Left kidney (tissue), 8 donors: ENCODE data around the gene AKR1B1. TPM values are rescaled to one million over a fixed set of nuclear protein-coding genes. Genes with fewer than 3 reads are reported as not detected.
A peak's percentile ranks its signal among the peaks of the same experiment; 100 is the strongest.
"Not testable (repeated sequence)": the region's sequence is repeated elsewhere in the genome, so short reads cannot be mapped to it uniquely, and the experiment has no call there.

ENCODE experiments used
- DNase-seq: peaks from one replicate; pipeline ENCODE4 v3.0.0-alpha.2; 2013
- long read RNA-seq, 8 donors: transcript quantifications; one replicate each; lab custom pipeline, GENCODE V29; 2026
- polyA plus RNA-seq: library from polyadenylated mRNA; unstranded; fragments of 120-200 nt; gene quantifications from one replicate; pipeline ENCODE4 v1.2.1, GENCODE V29; 2013; ENCODE audit not compliant: insufficient read length

Gene AKR1B1
- polyA plus RNA-seq = 106 TPM
- long read RNA-seq, donor 1, transcript AKR1B1-201 (10 exons, 1,409 nt) = major isoform, 65 of 76 reads
- long read RNA-seq, donor 1, partial matches to known transcripts = 7 of 76 reads
- long read RNA-seq, donor 1, other reads (novel, unspliced or antisense) = 0 of 76 reads
- long read RNA-seq, donor 2, transcript AKR1B1-201 (10 exons, 1,409 nt) = major isoform, 38 of 41 reads
- long read RNA-seq, donor 2, partial matches to known transcripts = 0 of 41 reads
- long read RNA-seq, donor 2, other reads (novel, unspliced or antisense) = 0 of 41 reads
- long read RNA-seq, donor 3, transcript AKR1B1-201 (10 exons, 1,409 nt) = major isoform, 25 of 28 reads
- long read RNA-seq, donor 3, partial matches to known transcripts = 0 of 28 reads
- long read RNA-seq, donor 3, other reads (novel, unspliced or antisense) = 0 of 28 reads
- long read RNA-seq, donor 4, partial matches to known transcripts = 0 of 4 reads
- long read RNA-seq, donor 4, other reads (novel, unspliced or antisense) = 0 of 4 reads
- long read RNA-seq, donor 5, transcript AKR1B1-201 (10 exons, 1,409 nt) = major isoform, 79 of 92 reads
- long read RNA-seq, donor 5, partial matches to known transcripts = 11 of 92 reads
- long read RNA-seq, donor 5, other reads (novel, unspliced or antisense) = 0 of 92 reads
- long read RNA-seq, donor 6, transcript AKR1B1-201 (10 exons, 1,409 nt) = major isoform, 49 of 56 reads
- long read RNA-seq, donor 6, partial matches to known transcripts = 6 of 56 reads
- long read RNA-seq, donor 6, other reads (novel, unspliced or antisense) = 0 of 56 reads
- long read RNA-seq, donor 7, transcript AKR1B1-201 (10 exons, 1,409 nt) = major isoform, 60 of 81 reads
- long read RNA-seq, donor 7, partial matches to known transcripts = 15 of 81 reads
- long read RNA-seq, donor 7, other reads (novel, unspliced or antisense) = 0 of 81 reads
- long read RNA-seq, donor 8, transcript AKR1B1-201 (10 exons, 1,409 nt) = major isoform, 24 of 35 reads
- long read RNA-seq, donor 8, partial matches to known transcripts = 11 of 35 reads
- long read RNA-seq, donor 8, other reads (novel, unspliced or antisense) = 0 of 35 reads

- peak; percentile 84 for DNase-seq
Measured at GRCh38 chr7:134458806-134459698, at the start of gene AKR1B1. Gene AKR1B1, minus strand, starts transcription at chr7:134459100. Its CDS starts 38 bp downstream, at chr7:134459062.

GRCh38 chr7:134505856-134506255 is 47.0 kb upstream of the AKR1B1 start:
- DNase-seq = no peak

DNA sequence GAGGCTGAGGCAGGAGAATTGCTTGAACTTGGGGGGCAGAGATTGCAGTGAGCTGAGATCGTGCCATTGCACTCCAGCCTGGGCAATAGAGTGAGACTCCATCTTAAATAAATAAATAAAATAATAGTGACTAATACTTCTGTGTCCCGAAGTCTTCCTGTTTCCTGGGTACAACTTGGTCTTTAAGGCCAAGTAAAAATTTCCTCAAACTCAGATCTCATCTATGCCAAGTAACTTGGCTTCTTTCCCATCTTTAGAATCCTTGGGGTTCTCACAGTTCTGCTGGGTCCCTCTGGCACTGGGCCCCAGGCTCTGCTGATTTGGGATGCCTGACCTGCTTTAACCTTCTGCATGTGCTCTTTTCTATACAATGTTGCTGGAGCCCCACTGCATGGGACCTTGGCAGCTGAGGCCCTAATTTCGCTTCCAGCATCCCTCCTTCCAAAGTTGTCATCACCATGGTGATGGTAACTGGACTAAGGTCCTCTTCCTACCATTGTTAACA is 45.8 kb upstream of the AKR1B1 start:
- no peak for DNase-seq

- no peak for DNase-seq
Measured at GRCh38 chr7:134502463-134503371, 43.8 kb upstream of the AKR1B1 start.

DNA sequence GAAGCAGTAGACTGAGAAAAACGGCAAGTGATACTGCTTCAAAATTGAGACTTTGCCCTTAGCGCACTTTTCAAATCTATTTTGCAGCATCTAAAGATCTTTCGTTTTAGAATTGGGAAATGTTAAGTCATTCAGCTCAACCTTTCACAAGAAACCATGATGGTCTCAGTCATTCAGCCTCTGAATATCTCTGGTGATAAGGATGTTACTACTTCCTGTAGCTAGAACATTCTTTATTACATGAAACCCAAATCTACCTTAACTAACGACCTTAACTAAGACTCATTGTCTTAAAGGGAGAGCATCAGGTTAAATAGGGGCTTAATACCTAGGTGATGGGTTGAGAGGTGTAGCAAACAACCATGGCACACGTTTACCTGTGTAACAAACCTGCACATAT is 42.1 kb upstream of the AKR1B1 start:
- no peak for DNase-seq

DNA sequence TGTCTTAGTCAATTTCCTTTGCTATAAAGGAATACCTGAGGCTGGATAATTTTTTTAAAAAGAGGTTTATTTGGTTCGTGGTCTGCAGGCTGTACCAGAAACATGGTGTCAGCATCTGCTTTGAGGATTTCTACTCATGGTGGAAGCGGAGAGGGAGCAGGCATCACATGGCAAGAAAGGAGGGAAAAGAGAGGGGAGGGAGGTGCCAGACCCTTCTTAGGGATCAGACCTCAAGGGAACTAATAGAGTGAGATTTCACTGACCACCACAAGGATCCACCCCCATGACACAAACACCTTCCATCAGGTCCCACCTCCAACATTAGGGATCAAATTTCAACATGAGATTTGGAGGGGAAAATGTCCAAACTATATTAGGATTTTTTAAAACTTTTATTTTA is 41.5 kb upstream of the AKR1B1 start:
- DNase-seq = no peak

- DNase-seq = no peak
Measured at GRCh38 chr7:134495546-134495945, 36.6 kb upstream of the AKR1B1 start.

GRCh38 chr7:134493091-134493490 is 34.2 kb upstream of the AKR1B1 start:
- no peak for DNase-seq

DNA sequence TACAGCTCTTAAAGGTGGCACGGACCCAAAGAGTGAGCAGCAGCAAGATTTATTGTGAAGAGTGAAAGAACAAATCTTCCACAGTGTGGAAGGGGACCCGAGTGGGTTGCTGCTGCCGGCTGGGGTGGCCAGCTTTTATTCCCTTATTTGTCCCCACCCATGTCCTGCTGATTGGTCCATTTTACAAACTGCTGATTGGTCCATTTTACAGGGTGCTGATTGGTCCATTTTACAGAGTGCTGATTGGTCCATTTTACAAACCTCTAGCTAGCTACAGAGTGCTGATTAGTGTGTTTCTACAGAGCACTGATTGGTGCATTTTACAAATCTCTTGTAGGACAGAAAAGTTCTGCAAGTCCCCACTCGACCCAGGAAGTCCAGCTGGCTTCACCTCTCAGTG is 28.8 kb upstream of the AKR1B1 start:
- DNase-seq = not testable (repeated sequence)

DNA sequence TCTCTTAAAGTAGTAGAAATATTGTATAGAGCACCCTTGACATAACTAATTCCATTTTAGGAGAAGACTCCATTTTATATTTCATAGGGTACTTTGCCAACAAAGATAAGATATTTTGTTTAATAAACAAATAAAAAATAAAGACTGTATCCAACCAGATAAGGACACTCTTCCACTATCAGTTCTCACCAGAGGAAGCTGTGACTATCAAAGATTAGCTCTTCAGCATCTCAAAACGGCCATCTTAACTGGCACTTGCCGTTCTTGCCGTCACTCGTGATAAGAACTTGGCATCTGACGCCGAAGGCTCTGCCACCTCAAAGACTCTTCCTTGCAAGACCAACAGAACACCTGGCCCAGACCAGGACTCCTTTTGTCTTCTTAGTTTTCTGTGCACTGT is 26.3 kb upstream of the AKR1B1 start:
- DNase-seq = no peak

DNA sequence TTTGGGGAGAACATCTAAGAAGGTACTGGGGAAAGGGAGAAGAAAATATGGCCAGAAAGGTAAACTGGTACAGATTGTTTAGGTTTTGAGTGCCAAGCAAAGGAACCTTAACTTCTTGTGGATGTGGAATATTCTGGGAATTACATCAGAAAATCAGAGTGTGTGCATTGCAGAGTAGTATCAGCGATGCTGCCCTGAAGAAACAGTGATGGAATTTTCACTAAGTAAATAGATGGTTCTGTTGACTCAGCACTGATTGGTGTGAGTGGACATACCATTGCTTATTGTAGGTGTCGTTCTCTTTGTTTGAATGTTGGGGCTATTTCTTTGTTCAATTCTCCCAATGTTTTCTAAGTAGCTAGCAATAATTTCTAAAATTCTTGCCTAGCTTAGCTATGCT is 24.4 kb upstream of the AKR1B1 start:
- DNase-seq = no peak

DNA sequence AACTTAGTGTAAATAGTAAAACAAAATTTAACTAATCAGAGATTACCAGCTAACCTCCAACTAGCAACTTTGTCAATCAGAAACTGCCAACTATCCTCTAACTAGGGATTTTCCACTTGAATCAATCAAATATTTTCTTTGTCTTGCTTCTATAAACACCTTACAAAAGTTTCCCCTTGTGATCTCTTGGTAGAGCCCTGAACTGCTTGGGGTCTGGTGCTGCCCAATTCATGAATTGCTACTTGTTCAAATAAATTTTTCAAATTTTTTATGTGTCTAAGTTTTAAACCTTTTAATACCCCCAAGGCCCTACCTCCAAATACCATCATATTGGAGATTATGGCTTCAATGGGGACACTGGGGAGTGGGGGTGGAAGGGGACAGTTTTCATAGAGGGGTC is 24.0 kb upstream of the AKR1B1 start:
- DNase-seq = no peak

DNA sequence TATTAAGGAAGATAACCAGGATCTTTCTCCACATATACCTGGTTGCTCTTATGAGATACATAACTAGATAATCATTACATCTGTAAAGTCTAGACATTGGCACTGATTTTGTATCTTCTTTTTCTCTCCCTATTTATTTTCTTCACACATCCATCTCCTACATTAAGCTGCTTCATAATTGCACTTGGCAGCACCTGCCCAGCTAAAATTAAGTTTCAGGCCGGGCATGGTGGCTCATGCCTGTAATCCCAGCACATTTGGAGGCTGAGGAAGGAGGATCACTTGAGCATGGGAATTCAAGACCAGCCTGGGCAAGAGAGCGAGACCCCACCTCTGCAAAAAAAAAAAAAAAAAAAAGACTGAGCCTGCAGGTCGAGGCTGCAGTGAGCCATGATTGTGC is 22.3 kb upstream of the AKR1B1 start:
- no peak for DNase-seq

DNA sequence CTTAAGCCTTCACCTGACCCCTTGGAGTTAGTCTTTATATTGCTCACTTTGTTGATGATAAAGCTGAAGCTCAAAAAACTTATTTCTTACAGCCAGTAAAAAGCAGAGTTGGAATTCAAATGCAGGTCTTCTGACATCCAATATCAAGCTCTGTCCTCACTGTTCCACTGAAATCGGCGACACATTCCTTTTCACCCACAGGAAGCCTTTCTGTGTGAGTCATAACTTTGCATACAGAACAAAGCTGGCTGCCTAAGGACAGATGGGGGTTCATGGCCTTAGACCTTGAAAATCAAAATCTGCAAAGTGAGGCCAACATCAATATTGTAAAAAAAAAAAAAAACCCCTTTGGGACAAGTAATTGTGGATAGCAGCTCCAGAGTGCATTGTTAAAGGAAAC is 21.8 kb upstream of the AKR1B1 start:
- no peak for DNase-seq

DNA sequence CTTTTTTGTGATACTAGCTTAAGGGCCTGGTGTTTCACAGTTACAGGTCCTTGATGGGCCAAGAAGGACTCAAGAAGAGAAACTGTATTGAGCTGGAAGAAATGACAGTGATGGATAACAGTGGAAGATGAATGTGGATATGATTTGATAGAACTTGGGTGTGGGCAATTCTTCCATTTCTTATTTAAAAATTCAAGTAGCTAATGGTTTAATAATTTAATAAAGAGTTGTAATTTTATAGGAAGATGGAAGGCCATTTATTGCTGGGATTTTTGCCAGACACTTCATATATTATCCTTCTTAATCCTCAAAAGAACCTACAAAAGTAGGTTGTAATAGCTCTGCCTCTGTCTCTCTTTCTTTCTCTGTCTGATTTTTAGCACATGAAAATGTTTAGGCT is 21.3 kb upstream of the AKR1B1 start:
- DNase-seq = no peak

- DNase-seq = no peak
Measured at GRCh38 chr7:134478707-134479106, 19.8 kb upstream of the AKR1B1 start.

DNA sequence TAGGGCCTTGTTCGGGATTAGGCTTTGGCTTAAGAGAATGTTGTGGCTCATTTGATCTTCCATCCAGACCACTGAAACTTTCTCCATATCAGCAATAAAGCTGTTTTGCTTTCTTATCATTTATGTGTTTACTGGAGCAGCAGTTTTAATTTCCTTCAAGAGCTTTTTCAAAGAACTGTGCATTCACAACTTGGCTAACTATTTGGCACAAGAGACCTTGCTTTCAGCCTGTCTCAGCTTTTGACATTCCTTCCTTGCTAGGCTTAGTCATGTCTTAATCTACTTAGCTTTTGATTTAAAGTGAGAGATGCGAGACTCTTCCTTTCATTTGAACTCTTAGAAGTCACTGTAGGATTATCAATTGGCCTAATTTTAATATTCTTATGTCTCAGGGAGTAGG is 19.1 kb upstream of the AKR1B1 start:
- DNase-seq = no peak

- DNase-seq = no peak
Measured at GRCh38 chr7:134476044-134476443, 17.1 kb upstream of the AKR1B1 start.

GRCh38 chr7:134474828-134475227 is 15.9 kb upstream of the AKR1B1 start:
- no peak for DNase-seq

DNA sequence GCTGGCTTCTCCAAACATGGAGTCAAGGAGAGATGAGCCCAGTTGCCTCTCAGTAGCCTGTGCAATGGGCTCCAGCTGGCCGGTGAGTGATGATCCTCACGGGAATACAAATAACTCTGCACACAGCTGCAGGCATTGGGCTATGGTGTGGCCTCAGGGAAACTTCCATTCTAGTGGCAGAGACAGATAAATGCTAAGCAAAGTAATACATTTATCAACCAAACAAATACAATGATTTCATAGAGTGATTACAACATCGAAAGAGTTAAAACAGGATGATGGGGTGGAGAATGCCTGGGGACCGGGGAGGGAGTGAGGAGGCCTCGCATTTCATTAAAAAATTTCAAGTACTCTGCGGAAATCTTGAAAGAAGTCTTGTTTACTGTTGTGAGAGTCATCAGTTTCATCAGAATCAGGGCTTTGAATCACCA is 15.0 kb upstream of the AKR1B1 start:
- DNase-seq = no peak
